ENCODE results near the gene CD63.

Gene CD63

GRCh38 chr12:55720894-55721444, 7.8 kb downstream of the CD63 start:
- peak; percentile 87 for DNase-seq (ENCODE audit: low read depth)

- DNase-seq (ENCODE audit: low read depth): no peak
Observed at GRCh38 chr12:55720071-55720564, 8.7 kb downstream of the CD63 start, which contains the start of gene RDH5. TSS of gene RDH5 (plus strand) at chr12:55720393. CDS start at chr12:55721185, 792 bp downstream.

GRCh38 chr12:55719371-55719770, 9.4 kb downstream of the CD63 start:
- no peak for DNase-seq (ENCODE audit: low read depth)

GRCh38 chr12:55718624-55719275, 10.1 kb downstream of the CD63 start:
- no peak for DNase-seq (ENCODE audit: low read depth)

GRCh38 chr12:55718015-55718414, 10.8 kb downstream of the CD63 start:
- DNase-seq (ENCODE audit: low read depth): no peak

- no peak for DNase-seq (ENCODE audit: low read depth)
Observed at GRCh38 chr12:55717011-55718007, 11.5 kb downstream of the CD63 start.

GRCh38 chr12:55716582-55716957, 12.2 kb downstream of the CD63 start:
- no peak for DNase-seq (ENCODE audit: low read depth)

- peak; percentile 91 for DNase-seq (ENCODE audit: low read depth)
Observed at GRCh38 chr12:55715833-55716581, 12.8 kb downstream of the CD63 start, which contains the start of gene BLOC1S1. TSS of gene BLOC1S1 (plus strand) at chr12:55716046. CDS start at chr12:55716052, 6 bp downstream.

GRCh38 chr12:55715169-55715764, 13.5 kb downstream of the CD63 start:
- no peak for DNase-seq (ENCODE audit: low read depth)

- DNase-seq (ENCODE audit: low read depth): no peak
Observed at GRCh38 chr12:55713721-55714120, 15.1 kb downstream of the CD63 start.

GRCh38 chr12:55712700-55713415, 16.0 kb downstream of the CD63 start:
- DNase-seq (ENCODE audit: low read depth): no peak

- DNase-seq (ENCODE audit: low read depth): no peak
Observed at GRCh38 chr12:55711786-55712553, 16.8 kb downstream of the CD63 start.

- no peak for DNase-seq (ENCODE audit: low read depth)
Observed at GRCh38 chr12:55708695-55709233, 20.0 kb downstream of the CD63 start.

- DNase-seq (ENCODE audit: low read depth): no peak
Observed at GRCh38 chr12:55707841-55708694, 20.7 kb downstream of the CD63 start, which contains the start of gene ITGA7. TSS of gene ITGA7 (minus strand) at chr12:55707904. CDS start at chr12:55707682, 222 bp downstream.

- no peak for DNase-seq (ENCODE audit: low read depth)
Observed at GRCh38 chr12:55707219-55707671, 21.6 kb downstream of the CD63 start.

GRCh38 chr12:55706568-55707218, 22.1 kb downstream of the CD63 start:
- no peak for DNase-seq (ENCODE audit: low read depth)

GRCh38 chr12:55705782-55706402, 22.9 kb downstream of the CD63 start:
- DNase-seq (ENCODE audit: low read depth): no peak
